LNCAP (cell line): Measurements from ENCODE around the gene DTNA.

Source experiments
- TF ChIP-seq, protein P1 (sequence below): fragments of 450-650 bp; IDR thresholded peaks from 2 replicates; pipeline ENCODE4 v1.5.1; 2017; ENCODE audit warnings: mild to moderate bottlenecking

Gene DTNA

DNA sequence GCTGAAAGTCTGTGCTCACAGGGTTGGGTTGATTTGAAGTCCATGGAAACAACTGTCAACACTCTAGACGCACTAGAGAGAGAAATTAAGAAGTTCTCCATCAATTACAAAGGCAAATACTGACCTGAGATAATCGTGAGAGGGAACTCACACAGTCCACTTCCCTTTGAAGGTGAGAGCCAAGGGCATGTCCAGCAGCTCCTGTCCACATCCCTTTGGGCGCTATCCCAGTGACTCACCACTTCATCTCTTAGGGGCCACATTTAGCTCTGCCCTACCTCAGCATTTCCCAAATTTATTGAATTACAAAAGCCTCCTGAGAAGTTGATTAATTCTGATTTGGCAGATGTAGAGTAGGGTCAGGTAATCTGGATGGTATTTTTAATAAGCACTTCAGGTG is 182.3 kb downstream of the DTNA start:
- TF ChIP-seq, protein P1, sequence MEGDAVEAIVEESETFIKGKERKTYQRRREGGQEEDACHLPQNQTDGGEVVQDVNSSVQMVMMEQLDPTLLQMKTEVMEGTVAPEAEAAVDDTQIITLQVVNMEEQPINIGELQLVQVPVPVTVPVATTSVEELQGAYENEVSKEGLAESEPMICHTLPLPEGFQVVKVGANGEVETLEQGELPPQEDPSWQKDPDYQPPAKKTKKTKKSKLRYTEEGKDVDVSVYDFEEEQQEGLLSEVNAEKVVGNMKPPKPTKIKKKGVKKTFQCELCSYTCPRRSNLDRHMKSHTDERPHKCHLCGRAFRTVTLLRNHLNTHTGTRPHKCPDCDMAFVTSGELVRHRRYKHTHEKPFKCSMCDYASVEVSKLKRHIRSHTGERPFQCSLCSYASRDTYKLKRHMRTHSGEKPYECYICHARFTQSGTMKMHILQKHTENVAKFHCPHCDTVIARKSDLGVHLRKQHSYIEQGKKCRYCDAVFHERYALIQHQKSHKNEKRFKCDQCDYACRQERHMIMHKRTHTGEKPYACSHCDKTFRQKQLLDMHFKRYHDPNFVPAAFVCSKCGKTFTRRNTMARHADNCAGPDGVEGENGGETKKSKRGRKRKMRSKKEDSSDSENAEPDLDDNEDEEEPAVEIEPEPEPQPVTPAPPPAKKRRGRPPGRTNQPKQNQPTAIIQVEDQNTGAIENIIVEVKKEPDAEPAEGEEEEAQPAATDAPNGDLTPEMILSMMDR: no peak

DNA sequence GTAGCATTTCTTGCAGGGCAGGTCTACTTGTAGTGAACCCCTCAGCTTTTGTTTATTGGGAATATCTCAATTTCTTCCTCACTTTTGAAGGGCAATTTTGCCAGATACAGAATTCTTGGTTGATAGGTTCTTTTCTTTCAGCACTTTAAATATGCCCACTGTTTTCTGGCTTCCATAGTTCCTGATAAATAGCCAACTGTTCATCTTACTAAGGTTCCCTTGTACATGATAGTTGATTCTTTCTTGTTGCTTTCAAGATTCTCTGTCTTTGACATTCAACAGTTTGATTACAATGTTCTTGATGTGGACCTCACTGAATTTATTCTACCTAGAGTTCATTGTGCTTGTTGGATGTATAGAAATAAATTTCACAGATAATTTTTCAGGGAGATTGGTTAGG is 183.1 kb downstream of the DTNA start:
- TF ChIP-seq, protein P1: no peak

DNA sequence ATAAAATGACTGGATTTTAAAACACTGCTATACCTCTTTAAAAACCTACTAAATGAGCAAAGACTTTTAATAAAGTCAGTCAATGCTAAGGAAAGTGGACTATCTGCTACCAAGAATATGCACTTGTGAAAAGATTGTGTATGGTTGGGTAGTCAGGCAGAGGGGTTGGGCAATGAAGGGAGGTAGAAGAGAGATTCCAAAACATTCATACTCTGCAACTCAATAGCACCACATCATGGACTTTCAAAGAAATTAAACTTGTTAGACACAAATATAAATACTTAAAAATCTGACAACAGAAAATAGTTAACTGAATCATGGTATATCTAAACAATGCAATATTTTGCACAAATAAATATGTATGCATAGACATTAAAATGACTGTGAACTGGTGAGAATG is 191.2 kb downstream of the DTNA start:
- TF ChIP-seq, protein P1: peak; percentile 14; the same call in 1 of the 2 replicates

DNA sequence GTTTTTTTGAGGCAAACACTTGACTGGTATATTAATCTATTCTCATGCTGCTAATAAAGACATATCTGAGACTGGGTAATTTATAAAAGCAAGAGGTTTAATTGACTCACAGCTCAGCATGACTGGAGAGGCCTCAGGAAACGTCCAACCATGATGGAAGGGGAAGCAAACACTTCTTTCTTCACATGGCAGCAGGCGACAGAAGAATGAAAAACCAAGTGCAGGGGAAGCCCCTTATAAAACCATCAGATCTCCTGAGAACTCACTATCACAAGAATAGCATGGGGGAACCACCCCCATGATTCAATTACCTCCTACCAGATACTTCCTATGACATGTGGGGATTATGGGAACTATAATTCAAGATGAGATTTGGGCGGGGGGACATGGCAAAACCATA is 194.9 kb downstream of the DTNA start:
- TF ChIP-seq, protein P1: no peak

DNA sequence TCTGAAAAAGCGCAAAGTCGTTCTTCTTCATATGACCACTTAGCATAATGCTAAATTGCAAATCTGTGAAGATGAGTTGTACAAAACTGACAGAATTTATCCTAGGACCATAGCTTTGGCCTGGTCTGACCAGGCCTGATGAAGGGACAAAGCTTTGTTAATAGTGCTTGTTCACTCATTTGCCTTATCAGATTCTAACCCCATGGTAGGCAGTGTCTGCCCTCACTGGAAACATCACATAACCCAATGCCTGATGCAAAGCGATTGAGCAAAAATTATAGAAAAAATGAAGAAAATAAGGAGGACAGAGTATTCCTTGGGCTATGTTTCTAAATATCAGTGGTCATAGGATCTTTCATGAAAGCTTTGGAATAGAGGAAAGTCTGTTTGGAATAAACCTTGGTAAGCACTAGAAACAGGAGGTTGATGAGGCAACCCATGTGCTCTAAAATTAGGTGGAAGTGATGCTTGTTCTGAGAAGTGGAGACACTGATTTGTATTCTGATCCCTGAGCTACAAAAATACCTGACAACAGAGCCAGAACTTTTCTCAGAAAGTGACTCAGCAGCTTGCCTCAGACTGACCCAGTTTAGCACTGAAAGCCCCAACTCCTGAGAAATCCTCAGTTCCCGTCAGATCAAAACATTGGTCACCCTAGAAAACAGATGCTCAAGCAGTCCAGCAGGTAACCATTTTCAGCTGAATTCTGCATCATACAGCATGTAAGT is 199.7 kb downstream of the DTNA start:
- TF ChIP-seq, protein P1: no peak

DNA sequence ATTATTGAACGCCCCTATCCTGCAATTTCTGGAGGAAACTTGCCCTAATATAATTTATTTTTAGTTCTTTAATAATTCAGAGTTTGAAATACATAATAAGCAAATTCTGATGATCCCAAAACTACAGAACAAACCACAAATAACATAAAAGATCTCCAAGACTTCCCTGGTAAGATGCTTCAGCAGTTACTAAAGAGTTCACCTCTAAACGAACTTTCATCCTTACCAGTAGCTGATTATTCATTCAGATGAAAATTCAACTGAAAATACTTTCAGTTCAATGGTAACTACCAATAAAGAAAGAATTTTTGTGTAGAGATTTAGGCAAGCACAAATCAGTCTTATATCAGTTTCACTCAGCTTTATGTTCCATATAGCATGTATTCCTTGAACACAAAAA is 201.0 kb downstream of the DTNA start:
- TF ChIP-seq, protein P1: no peak

DNA sequence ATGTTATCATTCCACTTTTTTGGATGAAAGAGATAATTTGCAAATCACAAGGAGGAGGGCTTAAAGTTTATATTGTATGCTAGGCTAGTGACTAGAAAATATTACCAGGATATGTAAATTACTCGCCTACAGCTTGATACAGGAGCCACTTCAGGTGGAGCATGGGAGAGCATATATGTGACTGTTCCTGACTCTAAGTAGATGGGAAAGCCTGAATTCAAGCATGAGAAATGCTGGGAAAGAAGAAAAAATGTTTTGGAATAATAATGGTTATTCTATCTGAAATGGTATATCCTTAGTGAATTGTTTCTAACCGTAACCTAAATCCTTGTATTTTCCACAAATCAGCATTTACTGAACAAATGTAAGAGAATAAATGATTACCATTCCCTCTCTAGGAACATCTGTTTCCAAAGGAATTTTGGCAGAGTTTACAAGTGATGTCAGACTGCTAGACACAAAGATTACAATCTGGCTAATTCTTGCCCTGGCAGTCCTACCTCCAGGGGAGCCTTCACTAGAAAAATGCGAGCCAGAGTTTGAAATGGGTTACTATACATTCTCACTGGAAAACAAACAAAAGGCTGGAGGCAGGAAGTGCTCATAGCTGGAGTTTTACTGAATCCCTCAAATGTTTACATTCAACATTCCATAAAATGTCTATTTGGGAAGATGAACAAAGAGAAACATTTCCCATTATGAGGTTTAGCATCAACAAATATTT is 201.7 kb downstream of the DTNA start:
- TF ChIP-seq, protein P1: no peak
